SK-N-SH (cell line): ENCODE data around the gene CCDC69. TPM values are rescaled to one million over a fixed set of nuclear protein-coding genes. Genes with fewer than 3 reads are reported as not detected.

Experiments
- CTCF ChIA-PET: fragments of 300-600, 350-600 bp; formaldehyde crosslinking; extraction: SDS; loops from one replicate; lab custom pipeline; 2021; lab: Yijun Ruan, JAX
- POLR2A ChIA-PET: fragments of 350-600 bp; sonication (Branson Sonifier 250); formaldehyde crosslinking; extraction: SDS; loops from one replicate; lab custom pipeline; 2020; ENCODE audit warnings: antibody characterized with exemption, inconsistent platforms; lab: Yijun Ruan, JAX
- DNase-seq: peaks from one replicate; pipeline ENCODE4 v3.0.0; 2012
- H2AFZ ChIP-seq: fragments of 200-600 bp; sonication (generic); 2 replicates; pipeline ENCODE4 v1.8.1; 2016; ENCODE audit warnings: antibody characterized with exemption, mild to moderate bottlenecking, low read depth
- H3F3A ChIP-seq: fragments of 200-600 bp; sonication (generic); replicated peaks from 2 replicates; pipeline ENCODE3; 2016; ENCODE audit warnings: antibody characterized with exemption, mild to moderate bottlenecking; ENCODE audit not compliant: insufficient read depth
- H3K27ac ChIP-seq, 2 experiments: fragments of 200-500 bp in 1 of 2; fragments of 200-600 bp in 1 of 2; sonication (Bioruptor generic) in 1 of 2; sonication (generic), shearing (Covaris generic) in 1 of 2; 2 replicates each; pipeline versions ENCODE4 v1.5.1 to v1.6.1; 2014 to 2016; ENCODE audit warnings: low read depth in 2 of 2, inconsistent platforms in 1 of 2, low read length in 1 of 2, mild to moderate bottlenecking in 1 of 2, mixed read lengths in 1 of 2
- H3K27me3 ChIP-seq: fragments of 200-600 bp; sonication (generic), shearing (Covaris generic); 2 replicates; pipeline ENCODE4 v1.6.1; 2016; ENCODE audit warnings: mixed run types; ENCODE audit not compliant: insufficient read depth
- H3K36me3 ChIP-seq, 2 experiments: fragments of 200-500 bp in 1 of 2; fragments of 200-600 bp in 1 of 2; sonication (Bioruptor generic) in 1 of 2; sonication (generic) in 1 of 2; replicated peaks in 1 of 2; 2 replicates each; pipeline versions ENCODE3 to v1.5.1; 2014 to 2016; ENCODE audit warnings: low read length in 1 of 2, mild to moderate bottlenecking in 1 of 2; ENCODE audit not compliant: insufficient read depth in 2 of 2, control insufficient read depth in 1 of 2
- H3K4me1 ChIP-seq, 2 experiments: fragments of 200-500 bp in 1 of 2; fragments of 200-600 bp in 1 of 2; sonication (Bioruptor generic) in 1 of 2; sonication (generic), shearing (Covaris generic) in 1 of 2; 2 replicates each; pipeline versions ENCODE4 v1.5.1 to v1.6.1; 2014 to 2016; ENCODE audit warnings: low read depth in 1 of 2, low read length in 1 of 2, mixed run types in 1 of 2; ENCODE audit not compliant: insufficient read depth in 2 of 2, control insufficient read depth in 1 of 2
- H3K4me2 ChIP-seq: fragments of 200-600 bp; sonication (generic), shearing (Covaris generic); 2 replicates; pipeline ENCODE4 v1.6.1; 2017; ENCODE audit warnings: mixed run types
- H3K4me3 ChIP-seq, 2 experiments: fragments of 200-500 bp in 1 of 2; fragments of 200-600 bp in 1 of 2; sonication (Bioruptor generic) in 1 of 2; sonication (generic), shearing (Covaris generic) in 1 of 2; 2 replicates each; pipeline versions ENCODE4 v1.5.1 to v1.8.1; 2014 to 2016; ENCODE audit warnings: low read depth in 2 of 2, inconsistent platforms in 1 of 2, low read length in 1 of 2, mild to moderate bottlenecking in 1 of 2, mixed read lengths in 1 of 2, moderate library complexity in 1 of 2
- H3K79me2 ChIP-seq: fragments of 200-600 bp; sonication (generic); 2 replicates; pipeline ENCODE4 v1.8.1; 2017; ENCODE audit warnings: mild to moderate bottlenecking; ENCODE audit not compliant: insufficient read depth
- H3K9ac ChIP-seq: fragments of 200-600 bp; sonication (generic); 2 replicates; pipeline ENCODE4 v1.6.1; 2017; ENCODE audit warnings: mixed run types
- H3K9me2 ChIP-seq: fragments of 200-600 bp; sonication (generic); 2 replicates; pipeline ENCODE4 v1.6.1; 2017; ENCODE audit warnings: mixed run types
- H3K9me3 ChIP-seq: fragments of 200-600 bp; sonication (generic); 2 replicates; pipeline ENCODE4 v1.6.1; 2017; ENCODE audit warnings: mixed run types, mild to moderate bottlenecking, moderate library complexity
- H4K20me1 ChIP-seq: fragments of 200-600 bp; sonication (generic); 2 replicates; pipeline ENCODE4 v1.6.1; 2017; ENCODE audit warnings: mild to moderate bottlenecking, mixed run types; ENCODE audit not compliant: insufficient read depth
- ELF1 ChIP-seq: IDR thresholded peaks from 2 replicates; pipeline ENCODE4 v1.4.0; 2012
- EP300 ChIP-seq, 2 experiments: IDR thresholded peaks; 2 replicates each; pipeline versions ENCODE4 v1.4.0 to v1.6.1; 2012; ENCODE audit warnings: borderline replicate concordance in 1 of 2, low read depth in 1 of 2, low read length in 1 of 2
- FOSL2 ChIP-seq: IDR thresholded peaks from 2 replicates; pipeline ENCODE4 v1.4.0; 2012; ENCODE audit warnings: low read depth, mild to moderate bottlenecking, moderate library complexity, borderline replicate concordance
- FOXJ3 ChIP-seq: sonication (generic); formaldehyde crosslinking; IDR thresholded peaks from 2 replicates; pipeline ENCODE4 v1.5.1; 2020; ENCODE audit warnings: mild to moderate bottlenecking, missing genetic modification reagents
- FOXM1 ChIP-seq: IDR thresholded peaks from 2 replicates; pipeline ENCODE4 v1.4.0; 2012; ENCODE audit warnings: low read depth, mild to moderate bottlenecking
- GABPA ChIP-seq: IDR thresholded peaks from 2 replicates; pipeline ENCODE4 v1.4.0; 2012; ENCODE audit warnings: low read depth, mild to moderate bottlenecking
- JUND ChIP-seq: IDR thresholded peaks from 2 replicates; pipeline ENCODE4 v1.4.0; 2012
- MEF2A ChIP-seq: IDR thresholded peaks from 2 replicates; pipeline ENCODE4 v1.4.0; 2012; ENCODE audit warnings: low read depth, borderline replicate concordance
- NFIC ChIP-seq: IDR thresholded peaks from 2 replicates; pipeline ENCODE4 v1.4.0; 2012; ENCODE audit warnings: borderline replicate concordance
- NRF1 ChIP-seq: IDR thresholded peaks from 2 replicates; pipeline ENCODE4 v1.6.1; 2012; ENCODE audit warnings: low read depth, mild to moderate bottlenecking, low read length
- POLR2AphosphoS5 ChIP-seq: IDR thresholded peaks from 2 replicates; pipeline ENCODE4 v1.6.1; 2012; ENCODE audit warnings: low read depth, low read length
- RCOR1 ChIP-seq: fragments of 150-350 bp; IDR thresholded peaks from 2 replicates; pipeline ENCODE4 v1.6.1; 2017; ENCODE audit warnings: antibody characterized with exemption, low read length
- RXRA ChIP-seq: IDR thresholded peaks from 2 replicates; pipeline ENCODE4 v1.4.0; 2012; ENCODE audit warnings: low read depth, mild to moderate bottlenecking, borderline replicate concordance
- SIN3A ChIP-seq: IDR thresholded peaks from 2 replicates; pipeline ENCODE4 v1.6.1; 2012; ENCODE audit warnings: low read depth, mild to moderate bottlenecking, low read length, moderate library complexity, borderline replicate concordance
- TCF12 ChIP-seq: IDR thresholded peaks from 2 replicates; pipeline ENCODE4 v1.4.0; 2012
- TEAD4 ChIP-seq: IDR thresholded peaks from 2 replicates; pipeline ENCODE4 v1.4.0; 2012; ENCODE audit warnings: mild to moderate bottlenecking, borderline replicate concordance; ENCODE audit not compliant: insufficient read depth
- WGBS: methylation state at CpG from one replicate; pipeline ENCODE4 v1.1.6; 2017; ENCODE audit warnings: low lambda C conversion rate; 5-methylcytosine and 5-hydroxymethylcytosine counted together
- polyA plus RNA-seq, 3 experiments: library from polyadenylated mRNA; depleted of rRNA; stranded (reverse); fragments of >200 nt; gene quantifications; 2 replicates each; pipeline ENCODE4 v1.2.3, GENCODE V29; 2012
- TF ChIP-seq, protein P1 (sequence below): fragments of 150-350 bp; IDR thresholded peaks from 2 replicates; pipeline ENCODE4 v1.6.1; 2017; ENCODE audit warnings: antibody characterized with exemption, low read length, low read depth, borderline replicate concordance
- TF ChIP-seq, protein P2 (sequence below): IDR thresholded peaks from 2 replicates; pipeline ENCODE4 v1.4.0; 2012; ENCODE audit warnings: low read depth
- TF ChIP-seq, protein P3 (sequence below): fragments of 150-350 bp; IDR thresholded peaks from 2 replicates; pipeline ENCODE4 v1.6.1; 2016; ENCODE audit warnings: mild to moderate bottlenecking, low read depth, low read length
- TF ChIP-seq, protein P4 (sequence below): IDR thresholded peaks from 2 replicates; pipeline ENCODE4 v1.6.1; 2012; ENCODE audit warnings: mild to moderate bottlenecking, low read depth, low read length, moderate library complexity
- TF ChIP-seq, protein P5 (sequence below): IDR thresholded peaks from 2 replicates; pipeline ENCODE4; 2012
- TF ChIP-seq, protein P6 (sequence below): fragments of 200-600 bp; sonication (generic); IDR thresholded peaks from 2 replicates; pipeline ENCODE4 v1.6.1; 2017; ENCODE audit warnings: antibody characterized with exemption, mild to moderate bottlenecking, moderate library complexity
- TF ChIP-seq, protein P7 (sequence below): IDR thresholded peaks from 2 replicates; pipeline ENCODE4 v1.4.0; 2012; ENCODE audit warnings: low read depth, borderline replicate concordance

The CCDC69 gene
- polyA plus RNA-seq, 1 of the 3 experiments (the other 2 are of a cell fraction), result 0.38 TPM

DNA sequence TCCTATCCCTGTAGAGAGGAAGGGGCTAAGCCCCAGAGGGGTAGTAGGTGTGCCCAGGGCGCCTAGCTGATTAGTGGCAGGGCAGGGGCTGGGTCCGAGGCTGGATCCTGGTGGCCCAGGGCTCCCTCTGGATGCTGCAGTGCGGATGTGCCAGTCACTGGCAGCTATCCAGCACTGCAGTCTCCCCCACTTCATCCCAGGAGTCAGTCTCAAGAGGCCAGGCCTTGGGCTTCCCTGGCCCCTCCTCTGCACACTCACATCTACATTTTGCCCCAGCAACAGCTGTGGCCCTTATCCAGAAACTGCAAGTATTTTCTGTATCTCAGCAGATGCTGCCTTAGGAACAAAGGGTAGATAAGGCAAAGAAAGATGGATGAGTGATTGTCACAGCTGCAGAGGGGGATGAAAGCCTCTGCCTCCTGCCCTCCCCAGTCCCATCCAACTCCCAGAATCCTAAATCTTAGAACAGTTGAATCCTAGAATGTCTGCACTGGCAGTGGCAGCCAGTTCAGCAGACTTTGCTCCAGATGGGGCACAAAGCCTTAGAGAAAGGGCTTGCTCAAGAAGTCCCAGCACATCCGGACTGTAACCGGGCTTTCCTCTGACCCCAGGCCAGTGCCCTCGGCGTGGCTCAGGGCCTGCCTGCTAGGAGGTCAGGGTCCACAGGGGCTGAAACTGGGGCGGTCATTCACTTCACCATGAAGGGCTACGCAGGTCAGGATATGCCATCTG, 68.0 kb downstream of the CCDC69 start:
- H3K4me3 ChIP-seq, result peak overlapping the region; percentile 82 to 96
- peak overlapping the region in 1 of 2 experiments; percentile 73; a peak in 2 of 4 replicates for H3K27ac ChIP-seq
- no peaks in the 10 kb centered on the region for H3K27me3 ChIP-seq
- H3K36me3 ChIP-seq, result no peaks in the 10 kb centered on the region
- H3K79me2 ChIP-seq, result peaks cover 59% of the 10 kb centered on the region
- H3K9me2 ChIP-seq, result no peaks in the 10 kb centered on the region
- H3K9me3 ChIP-seq, result no peaks in the 10 kb centered on the region
- H3K4me2 ChIP-seq, result peak overlapping the region; percentile 98
- WGBS, result 82% methylated on average over 3 of the region's 9 CpGs
- H3K9ac ChIP-seq, result peak overlapping the region; percentile 90; the same call in 1 of the 2 replicates
- H4K20me1 ChIP-seq, result 0 out of 2 replicates have a peak, but pooled peaks cover 3% of the 10 kb centered on the region
- peaks cover 22 to 40% of the 10 kb centered on the region in 2 experiments; a peak in 2 of 4 replicates for H3K4me1 ChIP-seq
- H3F3A ChIP-seq, result no peaks in the 10 kb centered on the region
- CTCF ChIA-PET, result interaction anchor here (0.7 to 4.7 kb wide), 10 partner anchors 10 to 160 kb away, joined by 3 to 24 read pairs (median 4); no protein-coding TSS in a partner anchor
- no peak overlapping the region for H2AFZ ChIP-seq
- DNase-seq, result peak; percentile 87
- POLR2A ChIA-PET, result no interaction called here
- TF ChIP-seq, protein P1, sequence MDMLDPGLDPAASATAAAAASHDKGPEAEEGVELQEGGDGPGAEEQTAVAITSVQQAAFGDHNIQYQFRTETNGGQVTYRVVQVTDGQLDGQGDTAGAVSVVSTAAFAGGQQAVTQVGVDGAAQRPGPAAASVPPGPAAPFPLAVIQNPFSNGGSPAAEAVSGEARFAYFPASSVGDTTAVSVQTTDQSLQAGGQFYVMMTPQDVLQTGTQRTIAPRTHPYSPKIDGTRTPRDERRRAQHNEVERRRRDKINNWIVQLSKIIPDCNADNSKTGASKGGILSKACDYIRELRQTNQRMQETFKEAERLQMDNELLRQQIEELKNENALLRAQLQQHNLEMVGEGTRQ, result no peak
- TF ChIP-seq SIN3A (no peak), TCF12 (peak; percentile 31; the same call in 1 of the 2 replicates), NRF1 (no peak), ELF1 (no peak), FOXJ3 (CRISPR knock-in tag) (no peak), MEF2A (no peak), FOXM1 (no peak), FOSL2 (no peak), POLR2AphosphoS5 (no peak), GABPA (no peak), RCOR1 (0 out of 2 replicates have a peak, but pooled peaks have one; percentile 60), TEAD4 (no peak), NFIC (peak; percentile 51; the same call in 1 of the 2 replicates), JUND (no peak), EP300 (IDR thresholded peaks at IDR 0.05; ENCODE audit: borderline replicate concordance in 1 of 2, low read depth in 1 of 2, low read length in 1 of 2) (peak in 1 of 2 experiments; percentile 41; a peak in 1 of 4 replicates), RXRA (no peak)
- TF ChIP-seq, protein P2, sequence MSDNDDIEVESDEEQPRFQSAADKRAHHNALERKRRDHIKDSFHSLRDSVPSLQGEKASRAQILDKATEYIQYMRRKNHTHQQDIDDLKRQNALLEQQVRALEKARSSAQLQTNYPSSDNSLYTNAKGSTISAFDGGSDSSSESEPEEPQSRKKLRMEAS, result no peak
- TF ChIP-seq, protein P3, sequence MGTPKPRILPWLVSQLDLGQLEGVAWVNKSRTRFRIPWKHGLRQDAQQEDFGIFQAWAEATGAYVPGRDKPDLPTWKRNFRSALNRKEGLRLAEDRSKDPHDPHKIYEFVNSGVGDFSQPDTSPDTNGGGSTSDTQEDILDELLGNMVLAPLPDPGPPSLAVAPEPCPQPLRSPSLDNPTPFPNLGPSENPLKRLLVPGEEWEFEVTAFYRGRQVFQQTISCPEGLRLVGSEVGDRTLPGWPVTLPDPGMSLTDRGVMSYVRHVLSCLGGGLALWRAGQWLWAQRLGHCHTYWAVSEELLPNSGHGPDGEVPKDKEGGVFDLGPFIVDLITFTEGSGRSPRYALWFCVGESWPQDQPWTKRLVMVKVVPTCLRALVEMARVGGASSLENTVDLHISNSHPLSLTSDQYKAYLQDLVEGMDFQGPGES, result no peak
- TF ChIP-seq, protein P4, sequence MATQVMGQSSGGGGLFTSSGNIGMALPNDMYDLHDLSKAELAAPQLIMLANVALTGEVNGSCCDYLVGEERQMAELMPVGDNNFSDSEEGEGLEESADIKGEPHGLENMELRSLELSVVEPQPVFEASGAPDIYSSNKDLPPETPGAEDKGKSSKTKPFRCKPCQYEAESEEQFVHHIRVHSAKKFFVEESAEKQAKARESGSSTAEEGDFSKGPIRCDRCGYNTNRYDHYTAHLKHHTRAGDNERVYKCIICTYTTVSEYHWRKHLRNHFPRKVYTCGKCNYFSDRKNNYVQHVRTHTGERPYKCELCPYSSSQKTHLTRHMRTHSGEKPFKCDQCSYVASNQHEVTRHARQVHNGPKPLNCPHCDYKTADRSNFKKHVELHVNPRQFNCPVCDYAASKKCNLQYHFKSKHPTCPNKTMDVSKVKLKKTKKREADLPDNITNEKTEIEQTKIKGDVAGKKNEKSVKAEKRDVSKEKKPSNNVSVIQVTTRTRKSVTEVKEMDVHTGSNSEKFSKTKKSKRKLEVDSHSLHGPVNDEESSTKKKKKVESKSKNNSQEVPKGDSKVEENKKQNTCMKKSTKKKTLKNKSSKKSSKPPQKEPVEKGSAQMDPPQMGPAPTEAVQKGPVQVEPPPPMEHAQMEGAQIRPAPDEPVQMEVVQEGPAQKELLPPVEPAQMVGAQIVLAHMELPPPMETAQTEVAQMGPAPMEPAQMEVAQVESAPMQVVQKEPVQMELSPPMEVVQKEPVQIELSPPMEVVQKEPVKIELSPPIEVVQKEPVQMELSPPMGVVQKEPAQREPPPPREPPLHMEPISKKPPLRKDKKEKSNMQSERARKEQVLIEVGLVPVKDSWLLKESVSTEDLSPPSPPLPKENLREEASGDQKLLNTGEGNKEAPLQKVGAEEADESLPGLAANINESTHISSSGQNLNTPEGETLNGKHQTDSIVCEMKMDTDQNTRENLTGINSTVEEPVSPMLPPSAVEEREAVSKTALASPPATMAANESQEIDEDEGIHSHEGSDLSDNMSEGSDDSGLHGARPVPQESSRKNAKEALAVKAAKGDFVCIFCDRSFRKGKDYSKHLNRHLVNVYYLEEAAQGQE, result no peak
- TF ChIP-seq, protein P5, sequence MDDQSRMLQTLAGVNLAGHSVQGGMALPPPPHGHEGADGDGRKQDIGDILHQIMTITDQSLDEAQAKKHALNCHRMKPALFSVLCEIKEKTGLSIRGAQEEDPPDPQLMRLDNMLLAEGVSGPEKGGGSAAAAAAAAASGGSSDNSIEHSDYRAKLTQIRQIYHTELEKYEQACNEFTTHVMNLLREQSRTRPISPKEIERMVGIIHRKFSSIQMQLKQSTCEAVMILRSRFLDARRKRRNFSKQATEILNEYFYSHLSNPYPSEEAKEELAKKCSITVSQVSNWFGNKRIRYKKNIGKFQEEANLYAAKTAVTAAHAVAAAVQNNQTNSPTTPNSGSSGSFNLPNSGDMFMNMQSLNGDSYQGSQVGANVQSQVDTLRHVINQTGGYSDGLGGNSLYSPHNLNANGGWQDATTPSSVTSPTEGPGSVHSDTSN, result no peak
- TF ChIP-seq, protein P6, sequence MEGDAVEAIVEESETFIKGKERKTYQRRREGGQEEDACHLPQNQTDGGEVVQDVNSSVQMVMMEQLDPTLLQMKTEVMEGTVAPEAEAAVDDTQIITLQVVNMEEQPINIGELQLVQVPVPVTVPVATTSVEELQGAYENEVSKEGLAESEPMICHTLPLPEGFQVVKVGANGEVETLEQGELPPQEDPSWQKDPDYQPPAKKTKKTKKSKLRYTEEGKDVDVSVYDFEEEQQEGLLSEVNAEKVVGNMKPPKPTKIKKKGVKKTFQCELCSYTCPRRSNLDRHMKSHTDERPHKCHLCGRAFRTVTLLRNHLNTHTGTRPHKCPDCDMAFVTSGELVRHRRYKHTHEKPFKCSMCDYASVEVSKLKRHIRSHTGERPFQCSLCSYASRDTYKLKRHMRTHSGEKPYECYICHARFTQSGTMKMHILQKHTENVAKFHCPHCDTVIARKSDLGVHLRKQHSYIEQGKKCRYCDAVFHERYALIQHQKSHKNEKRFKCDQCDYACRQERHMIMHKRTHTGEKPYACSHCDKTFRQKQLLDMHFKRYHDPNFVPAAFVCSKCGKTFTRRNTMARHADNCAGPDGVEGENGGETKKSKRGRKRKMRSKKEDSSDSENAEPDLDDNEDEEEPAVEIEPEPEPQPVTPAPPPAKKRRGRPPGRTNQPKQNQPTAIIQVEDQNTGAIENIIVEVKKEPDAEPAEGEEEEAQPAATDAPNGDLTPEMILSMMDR, result 0 out of 2 replicates have a peak, but pooled peaks have one; percentile 13
- TF ChIP-seq, protein P7, sequence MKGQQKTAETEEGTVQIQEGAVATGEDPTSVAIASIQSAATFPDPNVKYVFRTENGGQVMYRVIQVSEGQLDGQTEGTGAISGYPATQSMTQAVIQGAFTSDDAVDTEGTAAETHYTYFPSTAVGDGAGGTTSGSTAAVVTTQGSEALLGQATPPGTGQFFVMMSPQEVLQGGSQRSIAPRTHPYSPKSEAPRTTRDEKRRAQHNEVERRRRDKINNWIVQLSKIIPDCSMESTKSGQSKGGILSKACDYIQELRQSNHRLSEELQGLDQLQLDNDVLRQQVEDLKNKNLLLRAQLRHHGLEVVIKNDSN, result no peak
